K562 (cell line): ENCODE results near the gene IL4I1. TPM values are rescaled to one million over a fixed set of nuclear protein-coding genes. Genes with fewer than 3 reads are reported as not detected.

Experiments used
- ATF3 ChIP-seq, 2 experiments: fragments of 450-650 bp in 1 of 2; sonication (generic) in 1 of 2; formaldehyde crosslinking in 1 of 2; IDR thresholded peaks in 1 of 2; conservative IDR thresholded peaks in 1 of 2; 2 replicates each; pipeline versions ENCODE4 v1.6.1 to v1.8.1; 2016 to 2023; ENCODE audit warnings: mild to moderate bottlenecking in 2 of 2, moderate library complexity in 2 of 2, inconsistent platforms in 1 of 2, missing genetic modification reagents in 1 of 2
- CBFA2T2 ChIP-seq: fragments of 450-650 bp; conservative IDR thresholded peaks from 2 replicates; pipeline ENCODE4 v1.6.1; 2017; ENCODE audit warnings: mild to moderate bottlenecking
- CCAR2 ChIP-seq: fragments of 200-400 bp; formaldehyde crosslinking; IDR thresholded peaks from 2 replicates; pipeline ENCODE4 v1.6.1; 2017; ENCODE audit warnings: mild to moderate bottlenecking, low read depth, low read length
- CREB5 ChIP-seq: fragments of 250-450 bp; sonication (Bioruptor Pico); IDR thresholded peaks from 2 replicates; pipeline ENCODE4 v1.5.0; 2020; ENCODE audit warnings: mild to moderate bottlenecking
- CXXC5 ChIP-seq: fragments of 250-450 bp; sonication (Bioruptor Pico); IDR thresholded peaks from 2 replicates; pipeline ENCODE4 v1.8.0; 2022; ENCODE audit warnings: inconsistent platforms, mild to moderate bottlenecking, moderate library complexity
- FOXJ3 ChIP-seq: sonication (generic); formaldehyde crosslinking; IDR thresholded peaks from 2 replicates; pipeline ENCODE4 v1.4.0; 2020; ENCODE audit warnings: mild to moderate bottlenecking, missing genetic modification reagents
- FOXO4 ChIP-seq: fragments of 450-650 bp; formaldehyde crosslinking; IDR thresholded peaks from 2 replicates; pipeline ENCODE4 v1.4.0; 2020; ENCODE audit warnings: mild to moderate bottlenecking, moderate library complexity
- FOXP1 ChIP-seq: sonication (generic); formaldehyde crosslinking; IDR thresholded peaks from 2 replicates; pipeline ENCODE4 v1.8.0; 2022; ENCODE audit warnings: mild to moderate bottlenecking, missing genetic modification reagents
- GATAD2A ChIP-seq: fragments of 450-650 bp; IDR thresholded peaks from 2 replicates; pipeline ENCODE4 v1.6.1; 2017
- HDAC8 ChIP-seq: fragments of 450-650 bp; IDR thresholded peaks from 2 replicates; pipeline ENCODE4 v1.6.1; 2016; ENCODE audit warnings: mild to moderate bottlenecking, missing genetic modification characterization, moderate library complexity, missing compliant biosample characterization
- MECOM ChIP-seq: fragments of 250-450 bp; sonication (Bioruptor Pico); IDR thresholded peaks from 2 replicates; pipeline ENCODE4 v1.8.0; 2022; ENCODE audit warnings: inconsistent platforms
- NCOR1 ChIP-seq: fragments of 450-650 bp; IDR thresholded peaks from 2 replicates; pipeline ENCODE4 v1.6.1; 2016; ENCODE audit warnings: mild to moderate bottlenecking, moderate library complexity
- OTX1 ChIP-seq: fragments of 450-650 bp; formaldehyde crosslinking; IDR thresholded peaks from 2 replicates; pipeline ENCODE4 v1.4.0; 2022; ENCODE audit warnings: mild to moderate bottlenecking
- PML ChIP-seq: IDR thresholded peaks from 2 replicates; pipeline ENCODE4 v1.6.1; 2012; ENCODE audit warnings: low read length, inconsistent platforms
- PRMT5 ChIP-seq: sonication (generic); formaldehyde crosslinking; IDR thresholded peaks from 2 replicates; pipeline ENCODE4 v1.5.0; 2020; ENCODE audit warnings: missing genetic modification reagents
- SMC3 ChIP-seq: conservative IDR thresholded peaks from 2 replicates; pipeline ENCODE4 v1.6.1; 2011; ENCODE audit warnings: low read depth, low read length, improper control_type of control experiment; ENCODE audit not compliant: insufficient read depth
- SNAPC5 ChIP-seq: fragments of 250-450 bp; sonication (Bioruptor Pico); IDR thresholded peaks from 2 replicates; pipeline ENCODE4 v1.8.0; 2021; ENCODE audit warnings: moderate library complexity, mild to moderate bottlenecking, inconsistent platforms
- SRSF9 ChIP-seq: fragments of 200-400 bp; formaldehyde crosslinking; IDR thresholded peaks from 2 replicates; pipeline ENCODE4 v1.6.1; 2017; ENCODE audit warnings: low read depth, low read length, borderline replicate concordance
- USF2 ChIP-seq: sonication (generic); formaldehyde crosslinking; IDR thresholded peaks from 2 replicates; pipeline ENCODE4 v1.5.0; 2020; ENCODE audit warnings: missing genetic modification reagents
- ZKSCAN1 ChIP-seq: fragments of 150-350 bp; IDR thresholded peaks from 2 replicates; pipeline ENCODE4 v1.6.1; 2016; ENCODE audit warnings: low read depth, low read length
- ZNF311 ChIP-seq: fragments of 250-450 bp; sonication (Bioruptor Pico); IDR thresholded peaks from 2 replicates; pipeline ENCODE4 v1.4.0; 2020; ENCODE audit warnings: mild to moderate bottlenecking, moderate library complexity
- polyA plus RNA-seq, 8 experiments: library from polyadenylated mRNA; depleted of rRNA in 4 of 8; stranded (reverse) in 5 of 8; unstranded in 3 of 8; fragments of >200 nt; fragmentation: Nextera tagmentation in 2 of 8; fragmentation: Illumina TruSeq in 1 of 8; extraction: Ambion mirVana in 2 of 8; extraction: Trizol in 1 of 8; gene quantifications; 2 replicates each; pipeline versions ENCODE4 v1.2.1 to v1.2.3, GENCODE V29; 2011 to 2014; ENCODE audit warnings: inconsistent platforms in 1 of 8, missing spikeins in 1 of 8
- total RNA-seq, 7 experiments: library from RNA; depleted of rRNA in 6 of 7; stranded (reverse); fragments of >200 nt in 6 of 7; fragmentation: Illumina TruSeq in 2 of 7; extraction: Trizol in 2 of 7; gene quantifications; 2 replicates each; pipeline versions ENCODE4 v1.2.1 to v1.2.3, GENCODE V29; 2011 to 2021; ENCODE audit warnings: low replicate concordance in 1 of 7

Gene IL4I1
- total and polyA plus RNA-seq, 9 of the 15 experiments (the other 6 are each of a cell fraction or from before 2014, with no cell fraction given), result 0.06 to 0.95 (median 0.43) TPM; not detected in 2

- no peak for TF ChIP-seq CREB5 (CRISPR knock-in tag)
- no peak for TF ChIP-seq ATF3 (IDR thresholded peaks at IDR 0.05)
- TF ChIP-seq ATF3 (CRISPR knock-in tag; conservative IDR thresholded peaks at IDR 0.05), result no peak
- peak; percentile 93 for TF ChIP-seq CXXC5 (CRISPR knock-in tag)
- no peak for TF ChIP-seq PML
- TF ChIP-seq ZNF311 (CRISPR knock-in tag), result no peak
- TF ChIP-seq SMC3, result no peak
- no peak for TF ChIP-seq SNAPC5 (CRISPR knock-in tag)
- no peak for TF ChIP-seq FOXO4 (CRISPR knock-in tag)
- TF ChIP-seq OTX1 (CRISPR knock-in tag), result 0 out of 2 replicates have a peak, but pooled peaks have one; percentile 59
- no peak for TF ChIP-seq SRSF9
- no peak for TF ChIP-seq PRMT5 (CRISPR knock-in tag)
- TF ChIP-seq HDAC8 (tag), result no peak
- no peak for TF ChIP-seq CCAR2
- TF ChIP-seq NCOR1, result no peak
- TF ChIP-seq USF2, result no peak
- TF ChIP-seq FOXP1 (CRISPR knock-in tag), result peak; percentile 46; the same call in 1 of the 2 replicates
- TF ChIP-seq ZKSCAN1, result no peak
- TF ChIP-seq CBFA2T2, result no peak
- 0 out of 2 replicates have a peak, but pooled peaks have one; percentile 11 for TF ChIP-seq MECOM (CRISPR knock-in tag)
- no peak for TF ChIP-seq FOXJ3
- TF ChIP-seq GATAD2A, result no peak
These were observed 27.0 kb downstream of the IL4I1 start (continued) for GRCh38 chr19:49869484-49870308.
